ENCODE results near the gene SORCS2. TPM values are rescaled to one million over a fixed set of nuclear protein-coding genes. Genes with fewer than 3 reads are reported as not detected.

The SORCS2 gene
- total RNA-seq, 1 donor from 2014 or later, result 3.0 TPM

- Mint-ChIP-seq H3K9me3 (ENCODE audit: unreplicated experiment) (no peaks in the 10 kb centered on the region), H3K27me3 (ENCODE audit: unreplicated experiment) (peaks cover 52% of the 10 kb centered on the region), H3K4me3 (ENCODE audit: unreplicated experiment) (no peak overlapping the region), H3K27ac (ENCODE audit: unreplicated experiment) (no peak overlapping the region), H3K36me3 (ENCODE audit: unreplicated experiment) (no peaks in the 10 kb centered on the region), H3K4me1 (ENCODE audit: unreplicated experiment) (peaks cover 6% of the 10 kb centered on the region)
- DNase-seq (ENCODE audit: extremely low spot score, unreplicated experiment), result no peak
- TF ChIP-seq CTCF (IDR thresholded peaks at IDR 0.05), result no peak
Observed at GRCh38 chr4:7189066-7189465, 3.3 kb upstream of the SORCS2 start.

- Mint-ChIP-seq H3K27me3 (ENCODE audit: unreplicated experiment) (peaks cover 58% of the 10 kb centered on the region), H3K4me1 (ENCODE audit: unreplicated experiment) (peaks cover 9% of the 10 kb centered on the region), H3K27ac (ENCODE audit: unreplicated experiment) (no peak overlapping the region), H3K4me3 (ENCODE audit: unreplicated experiment) (no peak overlapping the region), H3K36me3 (ENCODE audit: unreplicated experiment) (no peaks in the 10 kb centered on the region), H3K9me3 (ENCODE audit: unreplicated experiment) (no peaks in the 10 kb centered on the region)
- no peak for TF ChIP-seq CTCF (IDR thresholded peaks at IDR 0.05)
- no peak for DNase-seq (ENCODE audit: extremely low spot score, unreplicated experiment)
Observed at GRCh38 chr4:7189475-7190277, 2.7 kb upstream of the SORCS2 start.

GRCh38 chr4:7190278-7190594 lies 2.1 kb upstream of the SORCS2 start:
- no peak for TF ChIP-seq CTCF (IDR thresholded peaks at IDR 0.05)
- peaks cover 59% of the 10 kb centered on the region for H3K27me3 Mint-ChIP-seq (ENCODE audit: unreplicated experiment)
- no peaks in the 10 kb centered on the region for H3K9me3 Mint-ChIP-seq (ENCODE audit: unreplicated experiment)
- no peak overlapping the region for H3K4me3 Mint-ChIP-seq (ENCODE audit: unreplicated experiment)
- H3K27ac Mint-ChIP-seq (ENCODE audit: unreplicated experiment), result no peak overlapping the region
- no peak for DNase-seq (ENCODE audit: extremely low spot score, unreplicated experiment)
- H3K36me3 Mint-ChIP-seq (ENCODE audit: unreplicated experiment), result no peaks in the 10 kb centered on the region
- peaks cover 11% of the 10 kb centered on the region for H3K4me1 Mint-ChIP-seq (ENCODE audit: unreplicated experiment)

DNA sequence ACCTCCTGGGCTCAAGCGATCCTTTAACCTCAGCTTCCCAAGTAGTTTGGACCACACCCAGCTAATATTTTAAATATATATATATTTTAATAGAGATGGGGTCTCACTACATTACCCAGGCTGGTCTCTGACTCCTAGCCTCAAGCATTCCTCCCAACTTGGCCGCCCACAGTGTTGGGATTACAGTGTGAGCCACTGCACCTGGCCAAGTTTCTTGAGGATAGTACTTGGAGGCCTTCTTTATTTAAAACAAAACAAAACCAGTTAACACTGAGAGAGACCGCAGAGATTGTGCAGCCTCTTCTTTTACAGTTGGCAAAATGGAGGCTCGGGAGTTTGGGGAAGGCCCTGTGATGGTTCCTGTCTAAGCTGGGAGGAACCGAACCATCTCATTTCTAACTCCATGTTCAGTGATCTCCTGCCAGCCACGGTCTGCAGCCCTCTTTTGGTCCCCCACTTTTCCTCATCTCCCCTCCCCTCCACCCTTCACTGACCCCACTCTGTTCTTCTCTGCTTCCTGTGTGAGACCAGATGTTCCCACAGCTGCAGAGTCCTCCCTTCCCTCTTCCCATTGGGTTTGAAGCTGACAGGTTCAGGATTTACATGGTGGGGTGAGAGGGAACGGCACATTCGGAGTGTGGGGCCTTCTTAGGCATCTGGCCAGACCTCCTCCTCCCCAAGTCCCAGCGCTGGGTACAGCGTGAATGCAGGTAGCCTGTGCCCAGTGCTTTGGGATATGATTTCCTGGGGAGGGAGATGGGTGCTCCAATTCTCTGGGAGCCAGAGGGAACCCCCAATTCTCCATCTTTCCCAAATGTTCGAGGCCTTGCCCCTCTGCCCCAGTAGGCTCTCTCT lies 1.4 kb upstream of the SORCS2 start:
- Mint-ChIP-seq H3K27ac (ENCODE audit: unreplicated experiment) (no peak overlapping the region), H3K9me3 (ENCODE audit: unreplicated experiment) (no peaks in the 10 kb centered on the region), H3K4me3 (ENCODE audit: unreplicated experiment) (no peak overlapping the region), H3K36me3 (ENCODE audit: unreplicated experiment) (no peaks in the 10 kb centered on the region), H3K4me1 (ENCODE audit: unreplicated experiment) (peaks cover 15% of the 10 kb centered on the region), H3K27me3 (ENCODE audit: unreplicated experiment) (peaks cover 63% of the 10 kb centered on the region)
- no peak for TF ChIP-seq CTCF (IDR thresholded peaks at IDR 0.05)
- DNase-seq (ENCODE audit: extremely low spot score, unreplicated experiment), result no peak
